Liver (tissue), 3 donors: Measurements from ENCODE around the gene AQP9.

Experiments used
- CTCF ChIP-seq: fragments of 150-350 bp; IDR thresholded peaks from 2 replicates; pipeline ENCODE4 v1.5.1; 2017; ENCODE audit warnings: improper control_type of control experiment, low read depth, low read length; ENCODE audit not compliant: missing input control
- TAF1 ChIP-seq: conservative IDR thresholded peaks from 2 replicates; pipeline ENCODE4 v1.6.1; 2016; ENCODE audit warnings: antibody characterized with exemption, mild to moderate bottlenecking
- YY1 ChIP-seq: IDR thresholded peaks from 2 replicates; pipeline ENCODE4 v1.6.1; 2016; ENCODE audit warnings: antibody characterized with exemption, mild to moderate bottlenecking
- TF ChIP-seq, protein P1 (sequence below): IDR thresholded peaks from 2 replicates; pipeline ENCODE4 v1.6.1; 2016; ENCODE audit warnings: antibody characterized with exemption
- donor health status: healthy.
- donor health status: healthy.

- TF ChIP-seq YY1 = no peak
- TF ChIP-seq TAF1 = no peak
- TF ChIP-seq, protein P1, sequence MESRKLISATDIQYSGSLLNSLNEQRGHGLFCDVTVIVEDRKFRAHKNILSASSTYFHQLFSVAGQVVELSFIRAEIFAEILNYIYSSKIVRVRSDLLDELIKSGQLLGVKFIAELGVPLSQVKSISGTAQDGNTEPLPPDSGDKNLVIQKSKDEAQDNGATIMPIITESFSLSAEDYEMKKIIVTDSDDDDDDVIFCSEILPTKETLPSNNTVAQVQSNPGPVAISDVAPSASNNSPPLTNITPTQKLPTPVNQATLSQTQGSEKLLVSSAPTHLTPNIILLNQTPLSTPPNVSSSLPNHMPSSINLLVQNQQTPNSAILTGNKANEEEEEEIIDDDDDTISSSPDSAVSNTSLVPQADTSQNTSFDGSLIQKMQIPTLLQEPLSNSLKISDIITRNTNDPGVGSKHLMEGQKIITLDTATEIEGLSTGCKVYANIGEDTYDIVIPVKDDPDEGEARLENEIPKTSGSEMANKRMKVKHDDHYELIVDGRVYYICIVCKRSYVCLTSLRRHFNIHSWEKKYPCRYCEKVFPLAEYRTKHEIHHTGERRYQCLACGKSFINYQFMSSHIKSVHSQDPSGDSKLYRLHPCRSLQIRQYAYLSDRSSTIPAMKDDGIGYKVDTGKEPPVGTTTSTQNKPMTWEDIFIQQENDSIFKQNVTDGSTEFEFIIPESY = no peak
- no peak for TF ChIP-seq CTCF
Measured at GRCh38 chr15:58139989-58140522, 1.9 kb downstream of the AQP9 start.
